Measurements from ENCODE around the gene LRRC31.

- TF ChIP-seq EZH2 (IDR thresholded peaks at IDR 0.05; ENCODE audit: borderline replicate concordance, low read depth, low read length, poor library complexity, severe bottlenecking): no peak
- no peak for TF ChIP-seq CTCF (conservative IDR thresholded peaks at IDR 0.05; ENCODE audit: low read depth, low read length)
Measured at GRCh38 chr3:169848741-169849140, 21.0 kb downstream of the LRRC31 start.

Measured in A673 (cell line).